GM12875 (cell line): Measurements from ENCODE around the gene MIEF1.

Experiments used
- H3K4me3 ChIP-seq: one replicate; pipeline ENCODE4 v1.5.1; 2011; ENCODE audit warnings: low read depth, low read length, control low read depth
- TF ChIP-seq, protein P1 (sequence below): IDR thresholded peaks from 2 replicates; pipeline ENCODE4 v1.5.1; 2011; ENCODE audit warnings: low read depth, mild to moderate bottlenecking, control low read depth, inconsistent platforms, low read length, moderate library complexity, borderline replicate concordance; ENCODE audit not compliant: insufficient read depth

Gene MIEF1

DNA sequence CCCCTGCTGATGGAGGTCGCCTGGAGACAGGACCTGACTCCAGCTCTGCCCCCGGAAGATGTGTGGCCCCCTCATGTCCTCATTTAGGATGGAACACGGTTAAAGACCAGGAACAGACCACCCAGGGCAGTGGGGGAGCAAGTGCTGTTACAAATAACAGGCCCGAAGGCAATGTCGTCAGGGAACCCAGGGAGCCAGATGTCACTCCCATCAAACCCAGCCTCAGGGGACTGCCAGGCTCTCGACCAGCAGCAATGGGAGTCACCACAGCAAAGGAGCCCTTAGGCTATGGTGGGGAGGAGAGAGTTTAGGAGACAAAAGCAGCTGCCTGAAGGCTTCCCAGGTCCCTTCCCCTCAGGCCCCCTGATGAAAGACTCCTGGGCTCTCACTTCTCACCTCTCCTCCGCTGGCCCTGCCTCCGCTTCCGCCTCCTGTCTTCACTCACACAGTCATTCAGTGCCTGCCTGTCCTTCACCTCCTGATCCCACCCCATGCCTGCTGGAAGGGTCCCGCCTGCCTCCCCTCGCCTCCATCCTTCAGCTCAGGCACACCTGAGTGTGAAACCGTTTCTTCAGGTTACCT is 26.1 kb downstream of the MIEF1 start:
- H3K4me3 ChIP-seq: peak overlapping the region; percentile 52
- TF ChIP-seq, protein P1, sequence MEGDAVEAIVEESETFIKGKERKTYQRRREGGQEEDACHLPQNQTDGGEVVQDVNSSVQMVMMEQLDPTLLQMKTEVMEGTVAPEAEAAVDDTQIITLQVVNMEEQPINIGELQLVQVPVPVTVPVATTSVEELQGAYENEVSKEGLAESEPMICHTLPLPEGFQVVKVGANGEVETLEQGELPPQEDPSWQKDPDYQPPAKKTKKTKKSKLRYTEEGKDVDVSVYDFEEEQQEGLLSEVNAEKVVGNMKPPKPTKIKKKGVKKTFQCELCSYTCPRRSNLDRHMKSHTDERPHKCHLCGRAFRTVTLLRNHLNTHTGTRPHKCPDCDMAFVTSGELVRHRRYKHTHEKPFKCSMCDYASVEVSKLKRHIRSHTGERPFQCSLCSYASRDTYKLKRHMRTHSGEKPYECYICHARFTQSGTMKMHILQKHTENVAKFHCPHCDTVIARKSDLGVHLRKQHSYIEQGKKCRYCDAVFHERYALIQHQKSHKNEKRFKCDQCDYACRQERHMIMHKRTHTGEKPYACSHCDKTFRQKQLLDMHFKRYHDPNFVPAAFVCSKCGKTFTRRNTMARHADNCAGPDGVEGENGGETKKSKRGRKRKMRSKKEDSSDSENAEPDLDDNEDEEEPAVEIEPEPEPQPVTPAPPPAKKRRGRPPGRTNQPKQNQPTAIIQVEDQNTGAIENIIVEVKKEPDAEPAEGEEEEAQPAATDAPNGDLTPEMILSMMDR: no peak

DNA sequence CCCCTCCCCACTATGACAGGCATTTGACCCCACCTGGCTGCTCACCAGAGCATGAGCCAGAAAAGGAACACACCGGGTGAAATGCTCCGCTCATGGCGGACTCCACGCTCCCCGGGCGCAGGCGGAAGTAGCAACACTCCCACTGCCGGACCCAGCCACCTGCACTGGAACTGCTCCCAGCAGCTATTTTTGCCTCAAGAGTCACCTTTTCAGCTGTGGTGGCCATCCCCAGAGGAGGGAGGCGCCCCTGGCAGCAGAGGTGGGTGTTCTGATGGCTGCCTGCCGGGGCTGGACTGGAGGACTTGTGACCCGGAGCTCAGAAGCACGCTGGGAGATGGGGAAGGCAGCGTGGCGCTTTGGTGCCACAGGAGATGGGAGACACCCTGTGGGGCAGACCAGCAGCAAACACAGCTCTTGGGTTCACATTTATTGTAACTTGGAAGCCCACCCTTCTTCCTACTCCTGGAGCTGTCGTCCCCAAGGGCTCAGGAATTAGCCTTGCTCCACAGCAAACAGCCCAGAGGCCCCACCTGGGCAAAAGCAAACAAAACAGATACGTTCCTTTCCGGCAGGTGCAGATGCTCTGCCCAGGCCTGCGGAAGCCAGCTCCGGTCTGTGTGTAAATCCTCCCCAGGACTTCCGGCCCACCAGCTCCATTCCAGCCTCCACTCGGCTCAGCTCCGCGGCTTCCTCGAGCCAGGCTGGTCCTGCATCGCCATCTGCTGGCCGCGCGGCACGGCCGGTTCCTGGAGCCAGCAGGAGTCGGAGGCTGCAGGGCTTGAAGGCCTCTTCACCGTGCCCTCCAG is 26.8 kb downstream of the MIEF1 start:
- TF ChIP-seq, protein P1: peak; percentile 100

DNA sequence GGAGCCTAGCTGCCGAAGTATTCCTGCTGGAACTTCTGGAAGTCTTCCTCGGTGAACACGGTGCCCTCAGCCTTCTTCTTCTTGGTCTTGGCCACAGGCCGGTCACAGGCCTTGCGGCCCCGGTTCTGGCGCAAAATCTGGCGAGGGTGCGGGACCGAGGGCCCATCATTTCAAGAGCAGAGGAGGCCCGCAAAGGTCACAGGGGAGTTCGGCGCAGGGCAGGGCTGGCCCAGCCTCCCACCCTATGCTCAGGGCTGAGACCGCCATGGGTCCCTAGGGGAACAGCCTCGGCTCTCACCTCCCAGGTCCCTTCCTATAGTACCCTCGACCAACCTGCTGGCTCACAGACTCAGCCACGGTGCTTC is 27.4 kb downstream of the MIEF1 start:
- peak overlapping the region; percentile 36 for H3K4me3 ChIP-seq
- TF ChIP-seq, protein P1: no peak

More for the DNA sequence above, 26.8 kb downstream of the MIEF1 start:
- H3K4me3 ChIP-seq: peak overlapping the region; percentile 52

DNA sequence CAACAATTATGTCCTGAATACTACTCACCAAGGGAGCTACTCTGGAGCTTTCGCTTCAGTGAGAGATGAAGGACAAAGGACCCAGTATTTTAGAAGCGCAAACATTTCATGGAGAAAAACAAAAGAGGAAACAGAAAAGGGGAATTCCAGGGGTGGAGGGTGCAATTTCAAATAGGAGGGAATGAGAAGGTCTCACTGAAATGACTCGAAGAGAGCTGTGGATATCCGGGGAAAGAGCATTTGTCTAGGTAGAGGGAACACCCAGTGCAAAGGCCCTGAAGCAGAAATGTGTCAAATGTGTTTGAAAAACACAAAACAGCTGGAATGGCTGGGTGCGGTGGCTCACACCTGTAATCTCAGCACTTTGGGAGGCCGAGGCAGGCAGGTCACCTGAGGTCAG is 28.0 kb downstream of the MIEF1 start:
- TF ChIP-seq, protein P1: no peak
- H3K4me3 ChIP-seq: no peak overlapping the region

DNA sequence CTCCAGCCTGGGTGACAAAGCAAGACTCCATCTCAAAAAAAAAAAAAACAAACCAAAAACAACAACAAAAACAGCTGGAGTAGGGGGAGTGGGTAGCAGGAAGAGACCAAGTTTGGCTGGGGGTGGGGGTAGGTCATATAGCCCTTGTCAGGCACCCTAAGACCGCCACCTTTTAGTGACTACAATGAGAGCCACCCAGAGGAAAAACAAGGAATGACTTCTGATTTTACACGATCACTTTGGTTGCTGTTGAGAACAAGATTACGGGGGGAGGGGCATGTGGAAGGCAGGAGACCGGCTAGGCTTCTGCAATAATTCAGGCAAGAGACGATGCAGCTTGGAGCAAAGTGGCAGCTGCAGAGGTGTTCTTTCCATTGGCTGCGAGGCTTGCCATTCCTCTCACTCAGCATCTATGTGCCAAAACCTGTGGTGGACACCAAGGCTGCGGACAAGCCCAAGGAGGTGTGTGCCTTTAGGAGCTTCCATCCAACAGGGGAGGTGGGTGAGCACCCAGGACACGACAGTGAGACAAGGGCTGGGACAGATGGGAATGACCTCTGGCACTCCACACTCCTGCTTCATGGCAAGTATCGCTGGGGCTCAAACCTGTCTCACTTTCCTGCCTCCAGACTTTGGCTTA is 28.7 kb downstream of the MIEF1 start:
- TF ChIP-seq, protein P1: 0 out of 2 replicates have a peak, but pooled peaks have one; percentile 14
- no peak overlapping the region for H3K4me3 ChIP-seq

DNA sequence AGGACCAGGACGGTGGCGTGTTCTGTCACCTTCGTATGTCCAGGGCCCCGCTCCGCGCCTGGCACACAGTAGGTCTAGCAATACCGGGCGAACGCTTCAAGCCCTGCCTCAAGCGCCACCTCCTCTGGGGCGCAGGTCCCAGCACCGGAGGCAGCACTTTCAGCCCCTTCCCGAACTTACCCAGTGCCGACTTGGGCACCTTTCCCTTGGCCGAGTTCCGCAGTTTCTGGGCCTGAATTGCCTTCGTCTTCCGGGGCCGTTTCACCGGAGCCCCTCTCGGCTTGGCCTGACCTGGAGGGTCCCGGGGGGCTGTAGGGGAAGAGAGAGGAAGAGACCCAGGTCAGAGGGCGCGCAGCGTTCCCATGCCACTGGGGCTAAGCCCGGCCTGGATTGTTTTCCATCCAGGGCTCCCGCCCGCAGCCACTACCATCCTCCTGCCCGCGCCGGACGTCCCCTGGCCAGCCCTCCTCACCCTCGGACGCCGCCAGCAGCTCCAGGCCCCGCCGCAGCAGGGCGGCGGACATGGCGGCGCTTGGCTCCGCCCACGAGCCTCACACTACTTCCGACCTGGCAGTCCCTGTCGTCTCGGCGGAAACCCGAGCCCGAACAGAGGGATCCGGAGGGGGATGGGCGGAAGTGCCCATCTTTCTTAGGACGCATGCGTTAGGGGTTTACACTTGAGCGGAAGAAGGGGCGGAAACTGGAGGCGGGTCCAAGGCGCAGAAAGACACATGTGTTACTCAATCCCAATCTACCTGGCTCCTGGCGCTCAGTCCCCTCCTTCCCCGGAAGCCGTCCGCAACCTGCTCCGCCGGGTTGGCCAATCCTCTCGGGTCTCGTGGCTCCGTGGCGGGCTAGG is 30.4 kb downstream of the MIEF1 start, which contains the start of gene RPS19BP1:
Gene RPS19BP1, minus strand, starts transcription at position 534 of the 859 bp plus-strand sequence. Its CDS starts 10 bp downstream, at position 524.
- TF ChIP-seq, protein P1: no peak
- H3K4me3 ChIP-seq: peak within 1 kb of the TSS; percentile 99
